GM19238 (cell line): Measurements from ENCODE around the gene GPSM1.

ENCODE experiments used
- DNase-seq: peaks from one replicate; pipeline ENCODE4 v3.0.0; 2011; ENCODE audit warnings: low spot score; ENCODE audit not compliant: insufficient read length

GPSM1 gene

GRCh38 chr9:136304456-136304855 lies 22.9 kb upstream of the GPSM1 start:
- no peak for DNase-seq

- DNase-seq, result no peak
Observed at GRCh38 chr9:136304981-136305380, 22.4 kb upstream of the GPSM1 start.

- DNase-seq, result no peak
Observed at GRCh38 chr9:136305804-136306203, 21.5 kb upstream of the GPSM1 start.

- no peak for DNase-seq
Observed at GRCh38 chr9:136306211-136307208, 20.8 kb upstream of the GPSM1 start.

GRCh38 chr9:136307215-136307750 lies 20.1 kb upstream of the GPSM1 start:
- DNase-seq, result no peak

GRCh38 chr9:136308006-136308701 lies 19.2 kb upstream of the GPSM1 start:
- DNase-seq, result no peak

- DNase-seq, result no peak
Observed at GRCh38 chr9:136308702-136309053, 18.7 kb upstream of the GPSM1 start.

- no peak for DNase-seq
Observed at GRCh38 chr9:136309101-136309801, 18.1 kb upstream of the GPSM1 start.

- DNase-seq, result no peak
Observed at GRCh38 chr9:136309806-136310220, 17.5 kb upstream of the GPSM1 start.

- DNase-seq, result no peak
Observed at GRCh38 chr9:136310273-136311030, 16.9 kb upstream of the GPSM1 start.

GRCh38 chr9:136311051-136312008 lies 16.0 kb upstream of the GPSM1 start:
- no peak for DNase-seq

- no peak for DNase-seq
Observed at GRCh38 chr9:136312009-136312375, 15.3 kb upstream of the GPSM1 start.

GRCh38 chr9:136312436-136312835 lies 14.9 kb upstream of the GPSM1 start:
- no peak for DNase-seq

GRCh38 chr9:136313111-136314055 lies 14.0 kb upstream of the GPSM1 start:
- DNase-seq, result no peak

GRCh38 chr9:136314056-136314416 lies 13.3 kb upstream of the GPSM1 start:
- DNase-seq, result no peak

GRCh38 chr9:136314944-136315343 lies 12.4 kb upstream of the GPSM1 start:
- no peak for DNase-seq

GRCh38 chr9:136316271-136316751 lies 11.0 kb upstream of the GPSM1 start:
- no peak for DNase-seq

- DNase-seq, result no peak
Observed at GRCh38 chr9:136316896-136317676, 10.3 kb upstream of the GPSM1 start.
